ENCODE data around the gene SLC10A6.
"Not testable (repeated sequence)": the region's sequence is repeated elsewhere in the genome, so short reads cannot be mapped to it uniquely, and the experiment has no call there.

SLC10A6 gene, protein sequence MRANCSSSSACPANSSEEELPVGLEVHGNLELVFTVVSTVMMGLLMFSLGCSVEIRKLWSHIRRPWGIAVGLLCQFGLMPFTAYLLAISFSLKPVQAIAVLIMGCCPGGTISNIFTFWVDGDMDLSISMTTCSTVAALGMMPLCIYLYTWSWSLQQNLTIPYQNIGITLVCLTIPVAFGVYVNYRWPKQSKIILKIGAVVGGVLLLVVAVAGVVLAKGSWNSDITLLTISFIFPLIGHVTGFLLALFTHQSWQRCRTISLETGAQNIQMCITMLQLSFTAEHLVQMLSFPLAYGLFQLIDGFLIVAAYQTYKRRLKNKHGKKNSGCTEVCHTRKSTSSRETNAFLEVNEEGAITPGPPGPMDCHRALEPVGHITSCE

DNA sequence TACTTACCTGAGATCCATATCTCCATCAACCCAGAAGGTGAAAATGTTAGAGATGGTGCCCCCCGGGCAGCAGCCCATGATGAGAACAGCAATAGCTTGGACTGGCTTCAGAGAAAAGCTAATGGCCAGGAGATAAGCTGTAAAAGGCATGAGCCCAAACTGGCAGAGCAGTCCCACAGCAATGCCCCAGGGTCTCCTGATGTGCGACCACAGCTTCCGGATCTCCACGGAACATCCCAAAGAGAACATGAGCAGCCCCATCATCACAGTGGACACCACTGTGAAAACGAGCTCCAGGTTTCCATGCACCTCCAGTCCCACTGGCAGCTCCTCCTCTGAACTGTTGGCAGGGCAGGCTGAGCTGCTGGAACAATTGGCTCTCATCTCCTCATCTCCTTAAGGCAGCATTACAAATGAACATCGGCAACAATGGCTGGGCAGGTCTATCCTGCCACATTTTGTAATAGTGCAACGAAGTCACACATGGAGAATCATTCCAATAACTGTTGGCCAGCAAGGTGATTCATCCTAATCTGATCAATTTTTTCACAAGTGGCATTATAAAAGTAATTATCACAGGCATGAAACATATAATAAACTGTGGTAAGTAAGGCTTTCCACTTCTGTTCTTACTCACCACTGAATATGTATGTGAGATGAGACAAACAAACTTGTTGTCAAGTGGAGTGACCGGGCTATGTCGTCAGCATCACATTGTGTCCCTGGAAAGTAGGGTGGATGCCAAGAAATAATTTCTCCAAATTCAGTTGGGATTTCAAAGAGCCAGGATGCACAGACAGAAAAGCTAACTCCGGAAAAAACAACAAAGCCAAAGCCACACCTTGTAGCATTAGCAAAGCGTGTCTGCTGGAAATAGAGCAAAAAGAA, at the start of gene SLC10A6:
Gene SLC10A6, minus strand, starts transcription at position 653 of the 888 bp plus-strand sequence. Its CDS starts 269 bp downstream, at position 384.
- FAIRE-seq: no peak

DNA sequence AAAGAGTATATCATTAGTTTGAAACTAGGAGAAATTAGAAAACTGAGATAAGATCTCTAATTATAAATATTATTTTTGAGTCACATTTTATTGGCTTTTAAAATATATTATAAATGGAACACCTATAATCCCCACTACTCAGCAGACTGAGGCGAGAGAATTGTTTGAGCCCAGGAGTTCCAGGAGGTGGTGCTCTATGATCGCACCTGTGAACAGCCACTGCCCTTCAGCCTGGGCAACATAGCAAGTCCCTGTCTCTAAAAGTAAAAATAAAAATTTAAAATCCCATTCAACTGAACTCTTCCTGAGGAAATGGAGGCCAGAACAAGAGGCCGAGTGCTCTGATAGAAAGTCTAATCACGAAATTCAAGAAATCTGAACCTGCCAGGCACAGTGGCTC, 49.4 kb upstream of the SLC10A6 start:
- no peak for FAIRE-seq

DNA sequence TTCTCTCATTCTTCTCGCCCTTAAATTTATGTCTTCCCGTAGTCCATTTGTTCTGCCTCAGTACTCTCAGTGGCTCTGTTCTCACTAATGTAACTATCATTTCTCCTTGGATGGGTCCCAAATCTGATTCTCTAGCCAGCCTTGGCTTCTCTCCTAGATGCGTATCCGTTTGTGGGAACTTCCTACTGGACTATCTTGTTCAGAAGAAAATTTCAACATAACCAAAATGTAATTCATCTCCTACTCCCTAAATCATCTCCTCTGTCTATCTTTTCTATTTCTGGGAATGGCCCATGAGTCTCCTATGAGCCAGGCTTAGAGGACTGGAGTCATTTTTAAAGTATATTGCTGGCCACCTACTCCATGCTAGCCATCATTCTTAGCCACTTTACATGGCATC, 47.4 kb upstream of the SLC10A6 start:
- no peak for FAIRE-seq

DNA sequence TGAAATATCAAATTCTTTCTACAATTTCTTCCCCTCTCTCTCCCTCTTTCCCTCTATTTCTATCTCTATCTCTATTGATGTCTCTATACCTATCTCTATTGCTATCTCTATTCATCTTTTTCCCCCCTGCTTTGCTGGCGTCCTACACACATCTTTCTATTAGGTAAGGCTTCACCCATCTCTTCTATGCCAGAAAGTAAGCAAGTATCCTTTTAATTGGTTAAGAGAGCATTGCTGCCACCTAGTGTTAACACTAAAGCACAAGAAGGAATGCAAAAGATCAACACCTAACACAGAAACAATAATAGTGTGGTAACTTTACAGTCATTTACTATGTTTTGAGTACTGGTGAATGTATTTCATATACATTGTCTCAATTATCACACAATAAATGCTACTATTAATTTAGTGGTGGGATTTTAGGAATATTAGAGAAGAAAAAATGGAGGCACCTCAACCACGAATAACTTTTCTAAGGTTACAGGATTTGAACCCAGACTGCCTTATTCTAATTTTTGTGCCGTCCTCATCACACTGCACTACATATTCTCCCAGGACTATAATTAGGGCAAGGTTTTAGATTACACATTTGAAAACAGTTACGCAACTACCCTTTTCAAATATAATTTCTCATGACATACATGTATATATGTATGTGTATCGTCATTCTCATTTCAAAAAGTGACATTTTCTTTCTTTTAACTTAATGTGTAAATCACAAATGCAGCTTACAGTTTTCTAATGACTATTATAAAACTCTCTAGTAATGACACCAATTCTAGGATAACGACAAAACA, 46.7 kb upstream of the SLC10A6 start:
- FAIRE-seq: peak; percentile 95

DNA sequence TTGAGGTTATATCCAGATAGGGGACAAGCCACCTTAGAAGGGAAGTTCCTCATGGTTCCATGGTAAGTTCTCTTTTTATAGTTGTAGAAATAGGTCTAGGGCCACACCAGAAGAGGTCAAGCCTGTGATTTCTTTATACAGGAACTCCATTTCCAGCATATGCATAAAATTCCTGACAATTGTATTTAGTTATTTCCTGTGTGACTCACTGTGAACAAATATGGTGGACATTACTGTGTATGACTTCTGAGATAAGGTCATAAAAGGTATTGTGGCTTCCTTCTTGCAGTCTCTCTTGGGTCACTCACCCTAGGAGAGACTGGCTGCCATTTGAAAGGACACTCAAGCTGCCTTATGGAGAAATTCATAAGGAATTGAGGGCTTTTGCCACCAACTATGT, 45.3 kb upstream of the SLC10A6 start:
- no peak for FAIRE-seq

DNA sequence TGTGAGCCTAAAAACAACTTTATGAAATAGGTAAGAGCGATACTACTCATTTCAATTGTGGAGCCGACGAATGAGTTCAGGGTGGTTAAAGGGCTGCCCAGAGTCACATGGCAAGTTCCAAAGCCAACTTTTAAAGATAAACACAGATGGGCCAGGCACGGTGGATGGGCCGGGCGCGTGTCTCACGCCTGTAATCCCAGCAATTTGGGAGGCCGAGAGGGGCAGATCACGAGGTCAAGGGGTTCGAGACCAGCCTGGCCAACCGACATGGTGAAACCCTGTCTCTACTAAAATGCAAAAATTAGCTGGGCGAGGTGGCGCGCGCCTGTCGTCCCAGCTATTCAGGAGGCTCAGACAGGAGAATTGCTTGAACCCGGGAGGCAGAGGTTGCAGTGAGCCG, 44.0 kb upstream of the SLC10A6 start:
- FAIRE-seq: no peak

DNA sequence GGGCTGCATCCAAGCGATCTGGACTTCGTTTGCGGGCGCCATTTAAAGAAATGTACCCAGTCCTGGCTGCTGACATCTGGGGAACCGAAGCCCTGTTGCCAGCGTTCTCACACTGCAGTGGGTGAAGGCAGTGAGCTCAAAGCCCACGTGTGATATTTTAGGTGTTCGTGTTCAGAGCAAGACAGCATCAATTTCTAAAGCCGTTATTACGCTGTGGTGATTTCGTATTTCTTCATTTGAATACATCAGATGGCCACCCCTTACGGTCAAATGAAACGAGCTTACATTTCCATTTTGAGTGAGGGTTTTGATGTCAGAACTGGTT, 43.4 kb upstream of the SLC10A6 start:
- FAIRE-seq: no peak

DNA sequence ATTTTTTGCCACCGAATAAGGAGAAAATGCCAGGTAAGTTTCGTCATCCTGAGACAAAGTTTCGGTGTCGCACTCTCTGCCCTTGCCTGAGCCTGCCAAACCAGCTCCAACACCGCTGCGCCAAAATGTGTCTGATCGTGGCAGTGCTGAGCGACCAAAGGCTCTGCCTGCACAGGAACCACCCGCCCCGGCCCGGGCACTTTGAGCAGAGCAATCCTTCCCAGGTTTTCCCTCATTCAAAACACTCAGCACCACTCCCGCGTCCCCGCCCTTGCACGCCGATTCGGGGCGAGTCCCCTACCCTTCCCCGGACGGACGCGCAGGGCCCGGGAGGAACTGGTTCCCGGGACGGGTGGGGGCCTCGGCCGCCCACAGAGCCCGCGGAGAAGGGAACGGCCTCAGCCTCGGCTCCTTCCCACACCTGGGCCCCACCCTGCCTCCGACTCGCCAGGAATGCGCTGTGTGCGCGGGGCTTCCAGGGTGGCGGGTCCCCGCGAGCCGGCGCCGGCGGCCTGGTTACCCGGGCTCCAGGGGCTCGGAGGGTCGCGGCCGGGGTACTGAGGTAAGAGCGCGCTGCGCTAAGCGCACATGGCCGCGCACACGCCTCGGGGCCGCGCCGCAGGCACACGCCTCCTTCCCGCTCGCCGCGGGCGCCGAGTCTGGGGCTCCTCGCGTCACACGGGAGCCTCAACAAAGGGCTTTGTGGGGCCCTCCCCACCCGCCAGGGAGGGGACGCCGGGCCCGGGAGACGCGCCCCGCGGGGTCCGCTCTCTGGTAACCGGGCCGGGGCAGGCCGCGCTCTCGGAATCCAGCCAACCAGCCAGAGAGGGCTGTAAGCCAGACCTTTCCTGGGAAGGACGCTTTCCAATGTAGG, 42.8 kb upstream of the SLC10A6 start, which contains the start of gene C4orf36:
Gene C4orf36, minus strand, starts transcription at position 661 of the 874 bp plus-strand sequence. CDS start 902 bp downstream, outside the sequence.
- no peak for FAIRE-seq

DNA sequence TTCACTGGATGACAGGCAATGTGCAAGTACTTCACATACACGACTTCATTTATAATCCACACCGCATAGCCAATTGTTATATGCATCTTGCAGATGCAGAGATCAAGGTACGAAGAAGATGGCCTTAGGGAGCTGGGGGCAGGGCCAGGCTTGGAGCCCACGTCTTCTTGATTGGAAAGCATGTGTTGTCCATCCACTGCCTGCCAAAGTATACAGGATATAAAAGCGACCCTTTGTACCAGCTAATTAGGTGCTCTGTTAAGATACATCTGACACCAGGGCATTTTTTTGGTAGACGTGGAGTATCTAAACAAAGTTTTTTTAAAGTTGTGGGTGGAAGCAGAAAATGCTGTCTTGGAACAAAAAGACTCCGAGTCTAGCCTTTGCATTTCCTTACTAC, 41.6 kb upstream of the SLC10A6 start:
- FAIRE-seq: no peak

DNA sequence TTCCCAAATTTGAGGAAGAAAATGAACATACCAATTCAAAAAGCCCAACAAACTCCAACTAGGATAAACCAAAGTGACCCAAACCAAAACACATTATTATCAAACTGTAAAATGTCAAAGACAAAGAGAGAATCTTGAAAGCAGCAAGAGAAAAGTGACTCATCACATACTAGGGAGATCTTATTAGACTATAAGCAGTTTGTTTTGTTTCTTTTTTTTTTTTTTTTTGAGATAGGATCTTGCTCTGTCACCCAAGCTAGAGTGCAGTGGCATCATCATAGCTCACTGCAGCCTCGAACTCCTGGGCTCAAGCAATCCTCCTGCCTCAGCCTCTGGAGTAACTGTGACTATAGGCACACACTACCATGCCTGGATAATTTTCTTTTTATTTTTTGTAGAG, 30.5 kb upstream of the SLC10A6 start:
- FAIRE-seq: no peak

DNA sequence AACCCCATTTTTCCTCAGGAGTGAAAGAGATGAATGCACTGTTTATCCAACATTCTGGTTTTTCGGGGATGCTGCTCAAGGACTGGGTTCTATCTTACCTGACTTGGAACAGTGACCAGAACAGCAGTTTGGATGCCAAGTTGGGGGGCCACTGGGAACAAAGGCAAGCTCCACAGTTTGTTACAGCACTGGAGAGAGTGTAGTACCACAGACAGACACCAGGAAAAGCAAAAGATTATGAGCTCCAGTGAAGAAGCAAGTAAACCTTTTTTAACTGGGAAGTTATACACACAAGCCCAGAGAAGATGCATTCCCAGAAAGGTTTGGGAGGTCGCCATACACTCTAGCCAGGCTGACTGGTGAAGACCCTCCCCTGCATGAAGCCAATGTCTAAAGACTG, 29.5 kb upstream of the SLC10A6 start:
- FAIRE-seq: no peak

DNA sequence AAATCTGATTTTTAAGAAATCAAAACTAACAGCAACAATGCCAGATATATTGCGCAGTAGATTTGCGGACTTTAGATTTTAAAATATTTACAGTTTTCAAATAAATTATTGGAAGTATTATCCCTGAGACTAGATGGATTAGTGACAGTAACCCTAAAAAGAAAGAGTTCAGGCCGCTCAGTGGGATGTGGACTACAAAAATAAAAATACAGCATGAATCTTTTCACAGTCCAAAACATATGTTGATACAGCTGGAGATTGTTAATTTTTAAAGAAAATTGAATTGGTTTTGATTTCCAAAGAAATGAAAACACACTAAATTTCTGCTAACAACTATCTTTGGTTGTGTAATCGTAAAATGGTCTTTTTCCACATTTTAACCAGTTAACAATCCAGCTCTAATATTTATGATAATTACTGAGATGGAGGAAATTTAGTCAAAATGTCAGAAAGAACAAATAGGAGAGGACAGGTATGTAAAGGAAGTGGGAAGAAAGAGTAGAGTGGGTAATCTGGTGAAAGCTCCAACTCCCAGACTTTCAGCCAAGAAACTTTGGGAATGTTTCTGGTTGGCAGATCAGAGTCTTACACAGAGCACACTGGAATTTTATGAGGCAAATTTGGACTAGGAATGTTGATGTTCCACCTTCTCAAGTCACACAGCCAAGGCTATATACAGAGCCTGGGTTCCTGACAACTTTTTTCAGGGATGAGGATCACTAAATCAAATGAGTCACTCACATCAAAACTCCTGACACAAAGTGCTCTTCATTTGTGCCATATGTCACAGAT, 27.9 kb upstream of the SLC10A6 start:
- FAIRE-seq: no peak

DNA sequence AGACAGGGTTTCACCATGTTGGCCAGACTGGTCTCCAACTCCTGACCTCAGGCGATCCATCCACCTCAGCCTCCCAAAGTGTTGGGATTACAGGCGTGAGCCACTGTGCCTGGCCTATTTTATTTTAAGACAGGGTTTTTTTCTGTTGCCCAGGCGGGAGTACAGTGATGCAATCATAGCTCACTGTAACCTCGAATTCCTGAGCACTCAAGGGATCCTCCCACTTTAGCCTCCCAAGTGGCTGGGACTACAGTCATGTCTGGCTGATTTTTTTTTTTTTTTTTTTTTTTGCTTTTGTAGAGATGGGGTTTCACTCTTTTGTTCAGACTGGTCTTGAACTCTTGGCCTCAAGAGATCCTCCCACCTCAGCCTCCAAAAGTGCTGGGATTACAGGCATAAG, 26.3 kb upstream of the SLC10A6 start:
- FAIRE-seq: not testable (repeated sequence)

DNA sequence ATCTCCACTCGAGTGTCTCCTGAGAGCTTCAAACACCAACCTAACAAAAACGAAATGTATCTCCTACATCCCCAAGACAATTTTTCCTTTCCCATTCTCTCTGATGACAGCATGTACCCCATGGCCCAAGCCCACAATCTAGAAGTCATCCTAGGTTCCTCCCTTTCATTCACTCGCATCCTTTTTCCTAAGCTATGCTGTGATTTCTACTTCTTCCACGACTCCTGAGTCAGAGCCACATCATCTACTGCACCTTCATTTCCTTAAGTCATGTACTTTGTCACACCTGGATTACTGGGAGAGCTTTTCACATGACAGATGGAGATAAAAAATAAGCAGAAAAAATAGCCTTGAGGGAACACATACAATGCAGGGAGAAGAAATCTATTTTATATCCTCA, 23.0 kb upstream of the SLC10A6 start:
- no peak for FAIRE-seq

DNA sequence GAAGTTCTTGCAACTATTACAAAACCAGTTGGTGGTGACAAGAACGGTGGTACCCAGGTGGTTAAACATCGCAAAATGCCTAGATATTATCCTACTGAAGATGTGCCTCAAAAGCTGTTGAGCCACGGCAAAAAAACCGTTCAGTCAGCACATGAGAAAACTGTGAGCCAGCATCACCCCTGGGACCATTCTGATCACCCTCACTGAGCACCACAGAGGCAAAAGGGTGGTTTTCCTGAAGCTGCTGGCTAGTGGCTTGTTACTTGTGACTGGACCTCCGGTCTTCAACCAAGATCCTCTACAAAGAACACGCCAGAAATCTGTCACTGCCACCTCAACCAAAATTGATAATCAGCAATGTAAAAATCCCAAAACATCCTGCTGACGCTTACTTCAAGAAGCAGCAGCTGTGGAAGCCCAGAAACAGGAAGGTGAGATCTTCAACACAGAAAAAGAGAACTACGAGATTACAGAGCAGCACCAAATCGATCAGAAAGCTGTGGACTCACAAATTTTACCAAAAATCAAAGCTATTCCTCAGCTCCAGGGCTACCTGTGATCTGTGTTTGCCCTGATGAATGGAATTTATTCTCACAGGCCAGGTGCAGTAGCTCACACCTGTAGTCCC, 21.4 kb upstream of the SLC10A6 start:
- no peak for FAIRE-seq

DNA sequence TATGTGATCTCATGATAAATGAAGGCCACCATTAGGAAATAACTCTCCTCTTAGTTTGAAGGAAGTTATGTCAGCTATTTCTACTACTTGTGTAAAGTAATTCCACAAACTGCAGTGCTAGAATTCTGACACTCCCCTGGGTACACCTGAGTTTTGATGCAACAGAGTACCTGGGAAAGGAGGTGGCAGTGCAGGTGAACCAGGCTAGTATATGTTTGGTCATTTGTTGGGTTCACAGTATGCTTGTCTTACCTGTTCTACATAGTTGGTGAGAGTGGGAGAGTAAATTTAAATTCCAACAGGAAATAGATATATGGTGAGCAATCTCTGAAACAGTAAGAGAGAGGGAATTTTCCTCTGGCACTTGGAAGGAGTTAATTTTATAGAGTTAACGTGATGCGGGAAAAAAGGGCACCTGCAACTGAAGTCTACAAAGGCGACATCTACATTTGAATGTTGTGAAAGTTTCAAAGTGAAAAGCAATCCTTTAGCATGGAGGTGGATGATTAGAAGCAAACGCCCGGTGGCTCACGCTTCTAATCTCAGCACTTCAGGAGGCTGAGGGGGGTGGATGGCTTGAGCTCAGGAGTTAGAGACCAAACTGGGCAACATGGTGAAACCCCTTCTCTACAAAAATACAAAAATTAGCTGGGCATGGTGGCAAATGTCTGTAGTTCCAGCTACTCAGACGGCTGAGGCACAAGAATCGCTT, 8.3 kb upstream of the SLC10A6 start:
- FAIRE-seq: no peak

DNA sequence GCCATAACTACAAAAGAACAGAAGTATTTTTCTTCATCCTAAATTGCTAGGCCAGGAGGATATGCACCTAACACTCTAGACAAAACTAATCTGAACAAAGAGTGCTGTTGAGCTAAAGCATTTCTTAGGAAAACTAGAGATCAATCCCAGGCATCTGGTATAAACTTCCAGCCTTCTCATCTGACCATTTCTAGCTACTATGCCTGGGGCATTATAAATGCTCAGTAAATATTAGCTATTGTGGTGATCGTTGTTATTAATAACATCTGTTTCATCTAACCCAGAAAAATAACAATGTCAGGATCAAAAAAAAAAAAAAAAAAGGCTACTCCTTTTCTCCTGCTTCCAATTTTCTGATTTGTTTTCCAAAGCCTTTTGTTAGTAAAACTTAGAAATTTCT, 7.7 kb upstream of the SLC10A6 start:
- FAIRE-seq: no peak

DNA sequence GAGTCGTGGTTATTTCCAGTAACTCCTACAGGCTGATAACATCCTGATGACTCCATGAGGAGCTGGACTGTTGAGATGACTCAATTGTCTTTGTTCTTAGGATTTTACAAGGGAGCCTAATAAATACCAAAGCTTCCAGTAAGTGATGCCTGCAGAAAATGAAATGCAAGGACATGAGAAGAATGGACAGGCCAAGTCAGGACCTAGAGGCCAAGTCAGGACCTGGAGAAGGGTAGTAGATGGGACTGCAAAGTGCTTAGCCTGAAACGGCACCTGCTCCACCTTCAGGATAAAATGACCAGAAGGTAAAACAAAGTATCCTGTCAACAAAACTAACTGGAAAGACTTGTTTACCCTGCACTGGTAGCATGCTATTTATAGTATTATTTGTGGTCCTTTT, 6.4 kb upstream of the SLC10A6 start:
- FAIRE-seq: no peak

DNA sequence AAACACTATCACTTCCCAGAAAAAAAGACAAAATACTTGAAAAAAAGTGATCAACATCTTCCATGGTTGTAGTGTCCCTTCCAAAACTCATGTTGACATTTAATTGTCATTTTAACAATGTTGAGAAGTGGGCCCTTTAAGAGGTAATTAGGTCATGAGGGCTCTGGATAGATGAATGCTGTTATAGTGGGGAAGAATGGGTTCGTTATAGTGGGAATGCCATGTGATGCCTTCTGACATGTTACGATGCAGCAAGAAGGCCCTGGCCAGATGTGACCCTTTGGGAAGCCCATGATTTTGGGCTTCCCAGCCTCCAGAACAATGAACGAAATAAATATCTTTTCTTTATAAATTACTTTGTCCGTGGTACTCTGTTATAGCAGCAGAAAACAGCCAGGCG, 4.0 kb upstream of the SLC10A6 start:
- FAIRE-seq: no peak

DNA sequence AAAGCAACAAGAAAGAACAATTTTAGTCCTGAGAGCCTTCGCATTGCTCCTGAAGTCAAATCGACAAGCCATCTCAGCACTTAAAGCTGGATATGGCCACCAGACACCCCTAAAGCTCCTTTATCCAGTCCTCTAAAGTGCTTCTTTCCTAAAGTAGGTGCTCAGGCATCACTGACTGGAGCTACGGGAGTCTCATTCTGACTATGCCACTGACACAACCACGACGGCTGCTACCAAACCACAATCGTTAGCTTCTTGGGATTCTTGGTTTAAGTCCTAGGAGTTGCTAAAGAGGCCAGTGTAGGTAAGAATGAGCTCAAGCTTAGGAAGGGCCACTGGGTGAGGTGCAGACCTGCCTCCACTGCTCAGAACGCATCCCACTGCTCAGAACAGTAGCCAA, 1.0 kb downstream of the SLC10A6 start:
- no peak for FAIRE-seq

Data from A204.1 (cell line).